RWPE2 (cell line): ENCODE data around the gene JOSD1.
A peak's percentile ranks its signal among the peaks of the same experiment; 100 is the strongest.

ENCODE experiments used
- ATAC-seq: fragments of 200-7000 bp; cut with Tn5 transposase; 3 replicates; pipeline ENCODE4 v1.9.1; 2021; ENCODE audit warnings: low read depth
- DNase-seq: peaks from one replicate; pipeline ENCODE4 v3.0.0-alpha.2; 2020; ENCODE audit warnings: low spot score
- H3K27ac ChIP-seq: fragments of 450-650 bp; 2 replicates; pipeline ENCODE4 v1.5.1; 2017; ENCODE audit warnings: mild to moderate bottlenecking; ENCODE audit not compliant: poor library complexity, severe bottlenecking
- H3K27me3 ChIP-seq: fragments of 250-450 bp; sonication (Bioruptor Pico); 2 replicates; pipeline ENCODE4 v1.5.1; 2021; ENCODE audit warnings: mild to moderate bottlenecking, moderate library complexity; ENCODE audit not compliant: insufficient read depth, poor library complexity, severe bottlenecking
- H3K36me3 ChIP-seq: fragments of 250-450 bp; sonication (Bioruptor Pico); 2 replicates; pipeline ENCODE4 v1.5.1; 2020; ENCODE audit warnings: low read depth, mild to moderate bottlenecking, moderate library complexity
- H3K4me1 ChIP-seq: fragments of 250-450 bp; sonication (Bioruptor Pico); 2 replicates; pipeline ENCODE4 v1.5.1; 2021; ENCODE audit warnings: mild to moderate bottlenecking, moderate library complexity; ENCODE audit not compliant: insufficient read depth, poor library complexity, severe bottlenecking
- H3K4me3 ChIP-seq: fragments of 250-450 bp; sonication (Bioruptor Pico); 2 replicates; pipeline ENCODE4 v1.5.1; 2021; ENCODE audit warnings: mild to moderate bottlenecking, moderate library complexity; ENCODE audit not compliant: severe bottlenecking
- H3K9me3 ChIP-seq: fragments of 250-450 bp; sonication (Bioruptor Pico); 2 replicates; pipeline ENCODE4 v1.5.1; 2021; ENCODE audit warnings: mild to moderate bottlenecking, moderate library complexity; ENCODE audit not compliant: severe bottlenecking
- TF ChIP-seq, protein P1 (sequence below): fragments of 450-650 bp; IDR thresholded peaks from one replicate; pipeline ENCODE4 v1.5.1; 2017; ENCODE audit warnings: mild to moderate bottlenecking, moderate library complexity; ENCODE audit not compliant: poor library complexity, severe bottlenecking

JOSD1 gene

GRCh38 chr22:38706101-38706900 is 5.6 kb upstream of the JOSD1 start:
- peak; percentile 1; the same call in 1 of the 3 replicates for ATAC-seq
- Histone ChIP-seq H3K4me1 (peaks cover 24% of the 10 kb centered on the region), H3K9me3 (no peaks in the 10 kb centered on the region), H3K27me3 (no peaks in the 10 kb centered on the region), H3K27ac (peak overlapping the region; percentile 69), H3K36me3 (peaks cover 38% of the 10 kb centered on the region), H3K4me3 (peak overlapping the region; percentile 62)
- no peak for DNase-seq
- TF ChIP-seq, protein P1, sequence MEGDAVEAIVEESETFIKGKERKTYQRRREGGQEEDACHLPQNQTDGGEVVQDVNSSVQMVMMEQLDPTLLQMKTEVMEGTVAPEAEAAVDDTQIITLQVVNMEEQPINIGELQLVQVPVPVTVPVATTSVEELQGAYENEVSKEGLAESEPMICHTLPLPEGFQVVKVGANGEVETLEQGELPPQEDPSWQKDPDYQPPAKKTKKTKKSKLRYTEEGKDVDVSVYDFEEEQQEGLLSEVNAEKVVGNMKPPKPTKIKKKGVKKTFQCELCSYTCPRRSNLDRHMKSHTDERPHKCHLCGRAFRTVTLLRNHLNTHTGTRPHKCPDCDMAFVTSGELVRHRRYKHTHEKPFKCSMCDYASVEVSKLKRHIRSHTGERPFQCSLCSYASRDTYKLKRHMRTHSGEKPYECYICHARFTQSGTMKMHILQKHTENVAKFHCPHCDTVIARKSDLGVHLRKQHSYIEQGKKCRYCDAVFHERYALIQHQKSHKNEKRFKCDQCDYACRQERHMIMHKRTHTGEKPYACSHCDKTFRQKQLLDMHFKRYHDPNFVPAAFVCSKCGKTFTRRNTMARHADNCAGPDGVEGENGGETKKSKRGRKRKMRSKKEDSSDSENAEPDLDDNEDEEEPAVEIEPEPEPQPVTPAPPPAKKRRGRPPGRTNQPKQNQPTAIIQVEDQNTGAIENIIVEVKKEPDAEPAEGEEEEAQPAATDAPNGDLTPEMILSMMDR: no peak

DNA sequence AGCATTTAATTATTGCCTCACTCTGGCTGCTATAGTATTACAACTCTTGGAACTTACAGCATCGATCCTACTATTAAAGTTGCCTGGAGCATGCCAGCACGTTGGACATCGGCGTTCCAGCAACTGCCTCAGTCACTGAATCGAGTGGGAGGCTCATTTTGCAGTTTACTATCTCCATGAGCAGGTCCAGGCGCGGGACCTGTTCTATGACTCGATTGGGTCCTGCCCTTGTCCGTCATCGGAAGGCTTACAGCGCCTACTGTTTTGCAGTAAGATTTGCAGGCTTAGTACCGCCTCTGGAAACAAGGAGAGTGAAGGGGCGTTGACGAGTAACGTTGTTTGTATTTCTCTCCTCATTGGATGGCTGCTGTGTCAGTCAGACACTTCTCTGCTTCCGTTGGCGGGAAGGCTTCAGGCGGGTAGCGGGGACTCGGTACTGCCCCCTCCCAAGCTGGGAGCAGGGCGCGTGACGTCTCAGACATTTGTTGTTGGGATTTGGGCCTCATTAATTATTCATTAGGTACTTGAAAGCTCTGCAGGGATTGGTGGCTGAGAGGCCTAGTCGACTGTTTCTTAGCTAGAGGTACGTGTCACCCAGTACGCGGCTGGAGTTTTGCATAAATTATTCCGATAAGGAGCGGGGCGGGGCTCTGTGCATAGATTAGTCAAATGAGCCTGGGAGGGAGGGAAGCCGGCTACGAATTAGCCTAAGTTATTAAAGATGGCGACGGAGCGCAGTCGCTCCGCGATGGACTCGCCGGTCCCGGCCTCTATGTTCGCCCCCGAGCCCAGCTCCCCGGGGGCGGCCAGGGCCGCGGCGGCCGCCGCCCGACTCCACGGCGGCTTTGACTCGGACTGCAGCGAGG is 4.7 kb upstream of the JOSD1 start, which contains the start of gene GTPBP1:
GTPBP1 (plus strand) TSS at position 710 of the 866 bp plus-strand sequence; CDS start at position 722, 12 bp downstream.
- peak; percentile 83 for ATAC-seq
- Histone ChIP-seq H3K4me1 (peaks cover 20% of the 10 kb centered on the region), H3K27me3 (no peaks in the 10 kb centered on the region), H3K27ac (peak within 1 kb of the TSS; percentile 69), H3K36me3 (peaks cover 29% of the 10 kb centered on the region), H3K4me3 (peak within 1 kb of the TSS; percentile 62), H3K9me3 (no peaks in the 10 kb centered on the region)
- DNase-seq: peak; percentile 99
- TF ChIP-seq, protein P1: no peak

GRCh38 chr22:38704654-38705234 is 4.0 kb upstream of the JOSD1 start:
- peak overlapping the region; percentile 69 for H3K27ac ChIP-seq
- H3K4me3 ChIP-seq: peak overlapping the region; percentile 14
- TF ChIP-seq, protein P1: no peak
- H3K36me3 ChIP-seq: peaks cover 22% of the 10 kb centered on the region
- H3K4me1 ChIP-seq: peaks cover 20% of the 10 kb centered on the region
- H3K9me3 ChIP-seq: no peaks in the 10 kb centered on the region
- DNase-seq (no peak), ATAC-seq (no peak)
- no peaks in the 10 kb centered on the region for H3K27me3 ChIP-seq

GRCh38 chr22:38700270-38700788 is 414 bp downstream of the JOSD1 start:
- Histone ChIP-seq H3K27ac (peak overlapping the region; percentile 75), H3K4me1 (peaks cover 33% of the 10 kb centered on the region), H3K4me3 (peak overlapping the region; percentile 79), H3K36me3 (peaks cover 30% of the 10 kb centered on the region), H3K9me3 (no peaks in the 10 kb centered on the region), H3K27me3 (no peaks in the 10 kb centered on the region)
- TF ChIP-seq, protein P1: no peak
- DNase-seq (no peak), ATAC-seq (peak; percentile 18; the same call in 2 of the 3 replicates)
